Measurements from ENCODE around the gene CTSA. TPM values are rescaled to one million over a fixed set of nuclear protein-coding genes. Genes with fewer than 3 reads are reported as not detected.
"Not testable (repeated sequence)": the region's sequence is repeated elsewhere in the genome, so short reads cannot be mapped to it uniquely, and the experiment has no call there.

CTSA gene
- total and polyA plus RNA-seq, 5 donors: 102 to 134 (median 114) TPM

GRCh38 chr20:45897692-45898091, 6.6 kb downstream of the CTSA start:
- H3K27ac ChIP-seq (ENCODE audit: low read length): no peak overlapping the region
- H3K4me1 ChIP-seq (ENCODE audit: control insufficient read depth, insufficient read depth, low read length): no peaks in the 10 kb centered on the region
- WGBS: 91% methylated on average over 7 of the region's 7 CpGs
- DNase-seq (peak in 1 of 3 donors; percentile 17), ATAC-seq (no peak)
- H3K27me3 ChIP-seq (ENCODE audit: control insufficient read depth, insufficient read depth): no peaks in the 10 kb centered on the region
- H3K4me3 ChIP-seq (ENCODE audit: low read length): no peak overlapping the region
- intact Hi-C loops (cut with DNase I): loop anchor here in 2 of 4 donors (10.0 kb wide), 2 partner anchors 57 to 67 kb away; no protein-coding TSS in a partner anchor
- H3K9me3 ChIP-seq (ENCODE audit: control insufficient read depth, low read length): no peaks in the 10 kb centered on the region

- Histone ChIP-seq H3K4me3 (ENCODE audit: low read length) (no peak overlapping the region), H3K4me1 (ENCODE audit: control insufficient read depth, insufficient read depth, low read length) (no peaks in the 10 kb centered on the region), H3K9me3 (ENCODE audit: control insufficient read depth, low read length) (no peaks in the 10 kb centered on the region), H3K27me3 (ENCODE audit: control insufficient read depth, insufficient read depth) (no peaks in the 10 kb centered on the region), H3K27ac (ENCODE audit: low read length) (no peak overlapping the region)
- WGBS: 88% methylated on average over 12 of the region's 12 CpGs
- DNase-seq: peak in 1 of 3 donors; percentile 36
- intact Hi-C loops (cut with DNase I): loop anchor here in 2 of 4 donors (10.0 kb wide), 2 partner anchors 57 to 67 kb away; no protein-coding TSS in a partner anchor
- ATAC-seq: no peak
Measured at GRCh38 chr20:45898285-45898684, 7.2 kb downstream of the CTSA start.

GRCh38 chr20:45899046-45899835, 8.1 kb downstream of the CTSA start:
- H3K27ac ChIP-seq (ENCODE audit: low read length): no peak overlapping the region
- ATAC-seq (no peak), DNase-seq (peak in 1 of 3 donors; percentile 57)
- H3K4me3 ChIP-seq (ENCODE audit: low read length): no peak overlapping the region
- H3K9me3 ChIP-seq (ENCODE audit: control insufficient read depth, low read length): no peaks in the 10 kb centered on the region
- 88% methylated on average over 13 of the region's 13 CpGs for WGBS
- H3K4me1 ChIP-seq (ENCODE audit: control insufficient read depth, insufficient read depth, low read length): no peaks in the 10 kb centered on the region
- no peaks in the 10 kb centered on the region for H3K27me3 ChIP-seq (ENCODE audit: control insufficient read depth, insufficient read depth)
- intact Hi-C loops (cut with DNase I): loop anchor here in 2 of 4 donors (10.0 kb wide), 2 partner anchors 56 to 66 kb away; no protein-coding TSS in a partner anchor

- intact Hi-C loops (cut with DNase I); H3K9me3 ChIP-seq (ENCODE audit: control insufficient read depth, low read length); H3K27me3 ChIP-seq (ENCODE audit: control insufficient read depth, insufficient read depth); H3K4me1 ChIP-seq (ENCODE audit: control insufficient read depth, insufficient read depth, low read length); H3K4me3 ChIP-seq (ENCODE audit: low read length); H3K27ac ChIP-seq (ENCODE audit: low read length); DNase-seq; ATAC-seq: not testable (repeated sequence)
- WGBS: 97% methylated on average over 6 of the region's 6 CpGs
Measured at GRCh38 chr20:45901332-45901731, 10.2 kb downstream of the CTSA start.

- DNase-seq: peak in 1 of 3 donors; percentile 35
- intact Hi-C loops (cut with DNase I): no loop called here
Measured at GRCh38 chr20:45902199-45902701, 11.1 kb downstream of the CTSA start.

GRCh38 chr20:45904583-45905504, 13.7 kb downstream of the CTSA start:
- intact Hi-C loops (cut with DNase I): no loop called here
- ATAC-seq: no peak
- WGBS: 83% methylated on average over 16 of the region's 16 CpGs

More at GRCh38 chr20:45902199-45902701, 11.1 kb downstream of the CTSA start:
- no peaks in the 10 kb centered on the region for H3K27me3 ChIP-seq (ENCODE audit: control insufficient read depth, insufficient read depth)
- WGBS: 92% methylated on average over 14 of the region's 14 CpGs
- H3K27ac ChIP-seq (ENCODE audit: low read length): no peak overlapping the region
- no peak for ATAC-seq
- no peaks in the 10 kb centered on the region for H3K9me3 ChIP-seq (ENCODE audit: control insufficient read depth, low read length)
- H3K4me1 ChIP-seq (ENCODE audit: control insufficient read depth, insufficient read depth, low read length): no peaks in the 10 kb centered on the region
- no peak overlapping the region for H3K4me3 ChIP-seq (ENCODE audit: low read length)

GRCh38 chr20:45905505-45906079, 14.5 kb downstream of the CTSA start:
- intact Hi-C loops (cut with DNase I): no loop called here
- Histone ChIP-seq H3K4me1 (ENCODE audit: control insufficient read depth, insufficient read depth, low read length) (no peaks in the 10 kb centered on the region), H3K9me3 (ENCODE audit: control insufficient read depth, low read length) (no peaks in the 10 kb centered on the region), H3K4me3 (ENCODE audit: low read length) (no peak overlapping the region), H3K27me3 (ENCODE audit: control insufficient read depth, insufficient read depth) (no peaks in the 10 kb centered on the region), H3K27ac (ENCODE audit: low read length) (no peak overlapping the region)
- 87% methylated on average over 8 of the region's 8 CpGs for WGBS
- DNase-seq (peak in 1 of 3 donors; percentile 4), ATAC-seq (no peak)

More at GRCh38 chr20:45904583-45905504, 13.7 kb downstream of the CTSA start:
- H3K4me3 ChIP-seq (ENCODE audit: low read length): no peak overlapping the region
- no peaks in the 10 kb centered on the region for H3K27me3 ChIP-seq (ENCODE audit: control insufficient read depth, insufficient read depth)
- peak in 1 of 3 donors; percentile 22 for DNase-seq
- no peak overlapping the region for H3K27ac ChIP-seq (ENCODE audit: low read length)
- no peaks in the 10 kb centered on the region for H3K9me3 ChIP-seq (ENCODE audit: control insufficient read depth, low read length)
- no peaks in the 10 kb centered on the region for H3K4me1 ChIP-seq (ENCODE audit: control insufficient read depth, insufficient read depth, low read length)

- H3K27ac ChIP-seq (ENCODE audit: low read length): no peak overlapping the region
- ATAC-seq: no peak
- peaks cover 2% of the 10 kb centered on the region for H3K4me1 ChIP-seq (ENCODE audit: control insufficient read depth, insufficient read depth, low read length)
- intact Hi-C loops (cut with DNase I): no loop called here
- WGBS: 94% methylated on average over 17 of the region's 17 CpGs
- H3K4me3 ChIP-seq (ENCODE audit: low read length): no peak overlapping the region
- DNase-seq: no peak
- no peaks in the 10 kb centered on the region for H3K27me3 ChIP-seq (ENCODE audit: control insufficient read depth, insufficient read depth)
- no peaks in the 10 kb centered on the region for H3K9me3 ChIP-seq (ENCODE audit: control insufficient read depth, low read length)
Measured at GRCh38 chr20:45907219-45907948, 16.2 kb downstream of the CTSA start.

GRCh38 chr20:45908084-45908483, 16.9 kb downstream of the CTSA start:
- peaks cover 4% of the 10 kb centered on the region for H3K4me1 ChIP-seq (ENCODE audit: control insufficient read depth, insufficient read depth, low read length)
- no peak for DNase-seq
- intact Hi-C loops (cut with DNase I): no loop called here
- 91% methylated on average over 2 of the region's 2 CpGs for WGBS
- no peak overlapping the region for H3K4me3 ChIP-seq (ENCODE audit: low read length)
- H3K9me3 ChIP-seq (ENCODE audit: control insufficient read depth, low read length): no peaks in the 10 kb centered on the region
- no peaks in the 10 kb centered on the region for H3K27me3 ChIP-seq (ENCODE audit: control insufficient read depth, insufficient read depth)
- no peak for ATAC-seq
- no peak overlapping the region for H3K27ac ChIP-seq (ENCODE audit: low read length)

- ATAC-seq: no peak
- Histone ChIP-seq H3K4me1 (ENCODE audit: control insufficient read depth, insufficient read depth, low read length) (peaks cover 4% of the 10 kb centered on the region), H3K9me3 (ENCODE audit: control insufficient read depth, low read length) (no peaks in the 10 kb centered on the region), H3K4me3 (ENCODE audit: low read length) (no peak overlapping the region), H3K27ac (ENCODE audit: low read length) (no peak overlapping the region), H3K27me3 (ENCODE audit: control insufficient read depth, insufficient read depth) (no peaks in the 10 kb centered on the region)
- intact Hi-C loops (cut with DNase I): no loop called here
- WGBS: 87% methylated on average over 12 of the region's 12 CpGs
- DNase-seq: peak in 1 of 3 donors; percentile 49
Measured at GRCh38 chr20:45909336-45909808, 18.2 kb downstream of the CTSA start.
